HepG2 (cell line): ENCODE results near the gene CYB5A. TPM values are rescaled to one million over a fixed set of nuclear protein-coding genes. Genes with fewer than 3 reads are reported as not detected.

ENCODE experiments used
- CCAR2 ChIP-seq: fragments of 200-400 bp; formaldehyde crosslinking; optimal IDR thresholded peaks from 2 replicates; pipeline ENCODE3; 2018; ENCODE audit warnings: low read depth, mild to moderate bottlenecking, low read length, moderate library complexity
- HDAC6 ChIP-seq: fragments of 200-600 bp; sonication (generic); IDR thresholded peaks from 2 replicates; pipeline ENCODE4 v1.7.0; 2017; ENCODE audit warnings: mild to moderate bottlenecking, antibody characterized with exemption, low read length, low read depth
- NCOR1 ChIP-seq: fragments of 200-600 bp; sonication (generic); IDR thresholded peaks from 2 replicates; pipeline ENCODE4 v1.7.0; 2017; ENCODE audit warnings: antibody characterized with exemption, low read length, borderline replicate concordance
- PPARG ChIP-seq: conservative IDR thresholded peaks from 2 replicates; pipeline ENCODE4 v1.6.1; 2016; ENCODE audit warnings: missing biosample characterization, missing genetic modification reagents
- ZNF446 ChIP-seq: sonication (generic); formaldehyde crosslinking; IDR thresholded peaks from 2 replicates; pipeline ENCODE4 v1.5.0; 2020; ENCODE audit warnings: mild to moderate bottlenecking, missing genetic modification reagents
- ZNF484 ChIP-seq: sonication (generic); formaldehyde crosslinking; IDR thresholded peaks from 2 replicates; pipeline ENCODE4 v1.5.1; 2020; ENCODE audit warnings: mild to moderate bottlenecking, low read depth, missing genetic modification reagents, borderline replicate concordance
- ZSCAN31 ChIP-seq: sonication (generic); formaldehyde crosslinking; IDR thresholded peaks from 2 replicates; pipeline ENCODE4 v1.5.0; 2020; ENCODE audit warnings: low read depth, mild to moderate bottlenecking, missing genetic modification reagents
- ZZZ3 ChIP-seq: sonication (generic); formaldehyde crosslinking; IDR thresholded peaks from 2 replicates; pipeline ENCODE4 v1.4.0; 2020; ENCODE audit warnings: missing genetic modification reagents, mild to moderate bottlenecking, borderline replicate concordance
- polyA plus RNA-seq, 8 experiments: library from polyadenylated mRNA; depleted of rRNA in 3 of 8; stranded (reverse) in 7 of 8; unstranded in 1 of 8; fragments of >200 nt; fragmentation: Illumina TruSeq in 4 of 8; extraction: Trizol in 4 of 8; gene quantifications; 2 replicates each; pipeline versions ENCODE4 v1.2.1 to v1.2.3, GENCODE V29; 2011 to 2016; ENCODE audit warnings: low read depth in 4 of 8, missing spikeins in 1 of 8, mixed read lengths in 1 of 8; ENCODE audit not compliant: insufficient read depth in 1 of 8
- total RNA-seq, 5 experiments: library from RNA; depleted of rRNA; stranded (reverse); fragments of >200 nt; fragmentation: Illumina TruSeq; extraction: Trizol; gene quantifications; 2 replicates each; pipeline ENCODE4 v1.2.3, GENCODE V29; 2016; ENCODE audit warnings: low read depth in 1 of 5
- TF ChIP-seq, protein P1 (sequence below): sonication (generic); formaldehyde crosslinking; IDR thresholded peaks from 2 replicates; pipeline ENCODE4 v1.5.0; 2020; ENCODE audit warnings: missing genetic modification reagents, mild to moderate bottlenecking, borderline replicate concordance
- TF ChIP-seq, protein P2 (sequence below): sonication (generic); formaldehyde crosslinking; IDR thresholded peaks from 2 replicates; pipeline ENCODE4 v1.5.0; 2020; ENCODE audit warnings: mild to moderate bottlenecking, missing genetic modification reagents, borderline replicate concordance
- TF ChIP-seq, protein P3 (sequence below): sonication (generic); formaldehyde crosslinking; IDR thresholded peaks from 2 replicates; pipeline ENCODE4 v1.8.1; 2023; ENCODE audit warnings: mild to moderate bottlenecking, inconsistent platforms, moderate library complexity, missing genetic modification reagents, borderline replicate concordance
- TF ChIP-seq, protein P4 (sequence below): sonication (generic); formaldehyde crosslinking; IDR thresholded peaks from 2 replicates; pipeline ENCODE4 v1.4.0; 2020; ENCODE audit warnings: mild to moderate bottlenecking, missing genetic modification reagents
- TF ChIP-seq, protein P5 (sequence below): IDR thresholded peaks from 2 replicates; pipeline ENCODE4 v1.6.1; 2016

The CYB5A gene
- total and polyA plus RNA-seq, 2 of the 13 experiments (the other 11 are each of a cell fraction or from before 2014, with no cell fraction given): 215 to 356 TPM

DNA sequence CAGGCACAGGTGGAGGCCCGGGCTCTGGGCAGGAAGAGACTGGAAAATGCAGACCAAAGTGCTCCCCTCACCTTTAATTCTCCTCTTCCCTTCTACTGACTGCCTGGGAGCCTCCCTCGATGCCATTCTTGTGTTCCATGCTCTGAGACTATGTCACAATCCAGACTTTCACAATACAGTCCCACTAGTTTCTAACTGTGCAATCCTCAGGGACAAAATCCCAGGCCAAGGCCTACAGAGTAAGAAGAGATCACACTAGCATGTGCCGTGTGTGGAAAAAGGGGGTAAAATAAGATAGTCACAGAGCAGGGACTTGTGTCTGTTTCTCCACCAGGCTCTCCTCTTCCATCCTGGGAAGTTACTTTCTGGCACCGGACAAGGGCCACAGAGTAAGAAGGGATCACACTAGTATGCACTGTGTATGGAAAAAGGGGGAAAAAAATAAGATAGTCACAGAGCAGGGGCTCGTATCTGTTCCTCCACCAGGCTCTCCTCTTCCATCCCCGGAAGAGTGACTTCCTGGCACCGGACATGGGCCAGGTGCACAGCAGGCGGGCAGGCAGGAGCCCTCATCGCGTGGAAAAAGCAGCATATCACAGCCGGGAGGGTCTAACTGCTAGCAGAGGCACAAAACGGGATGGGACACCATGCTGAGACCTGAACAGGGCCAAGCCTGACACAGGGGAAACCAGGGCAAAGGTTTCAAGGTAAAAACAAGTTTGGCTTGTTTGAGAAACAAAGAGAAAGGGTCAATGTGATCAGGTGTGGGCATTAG, 9.6 kb downstream of the CYB5A start (continued):
- TF ChIP-seq, protein P1, sequence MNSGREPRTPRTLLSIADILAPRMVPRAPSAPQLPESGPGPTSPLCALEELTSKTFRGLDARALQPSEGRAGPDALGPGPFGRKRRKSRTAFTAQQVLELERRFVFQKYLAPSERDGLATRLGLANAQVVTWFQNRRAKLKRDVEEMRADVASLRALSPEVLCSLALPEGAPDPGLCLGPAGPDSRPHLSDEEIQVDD (CRISPR knock-in tag): no peak
- no peak for TF ChIP-seq ZNF484
- TF ChIP-seq, protein P2, sequence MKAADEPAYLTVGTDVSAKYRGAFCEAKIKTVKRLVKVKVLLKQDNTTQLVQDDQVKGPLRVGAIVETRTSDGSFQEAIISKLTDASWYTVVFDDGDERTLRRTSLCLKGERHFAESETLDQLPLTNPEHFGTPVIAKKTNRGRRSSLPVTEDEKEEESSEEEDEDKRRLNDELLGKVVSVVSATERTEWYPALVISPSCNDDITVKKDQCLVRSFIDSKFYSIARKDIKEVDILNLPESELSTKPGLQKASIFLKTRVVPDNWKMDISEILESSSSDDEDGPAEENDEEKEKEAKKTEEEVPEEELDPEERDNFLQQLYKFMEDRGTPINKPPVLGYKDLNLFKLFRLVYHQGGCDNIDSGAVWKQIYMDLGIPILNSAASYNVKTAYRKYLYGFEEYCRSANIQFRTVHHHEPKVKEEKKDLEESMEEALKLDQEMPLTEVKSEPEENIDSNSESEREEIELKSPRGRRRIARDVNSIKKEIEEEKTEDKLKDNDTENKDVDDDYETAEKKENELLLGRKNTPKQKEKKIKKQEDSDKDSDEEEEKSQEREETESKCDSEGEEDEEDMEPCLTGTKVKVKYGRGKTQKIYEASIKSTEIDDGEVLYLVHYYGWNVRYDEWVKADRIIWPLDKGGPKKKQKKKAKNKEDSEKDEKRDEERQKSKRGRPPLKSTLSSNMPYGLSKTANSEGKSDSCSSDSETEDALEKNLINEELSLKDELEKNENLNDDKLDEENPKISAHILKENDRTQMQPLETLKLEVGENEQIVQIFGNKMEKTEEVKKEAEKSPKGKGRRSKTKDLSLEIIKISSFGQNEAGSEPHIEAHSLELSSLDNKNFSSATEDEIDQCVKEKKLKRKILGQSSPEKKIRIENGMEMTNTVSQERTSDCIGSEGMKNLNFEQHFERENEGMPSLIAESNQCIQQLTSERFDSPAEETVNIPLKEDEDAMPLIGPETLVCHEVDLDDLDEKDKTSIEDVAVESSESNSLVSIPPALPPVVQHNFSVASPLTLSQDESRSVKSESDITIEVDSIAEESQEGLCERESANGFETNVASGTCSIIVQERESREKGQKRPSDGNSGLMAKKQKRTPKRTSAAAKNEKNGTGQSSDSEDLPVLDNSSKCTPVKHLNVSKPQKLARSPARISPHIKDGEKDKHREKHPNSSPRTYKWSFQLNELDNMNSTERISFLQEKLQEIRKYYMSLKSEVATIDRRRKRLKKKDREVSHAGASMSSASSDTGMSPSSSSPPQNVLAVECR (CRISPR knock-in tag): no peak
- no peak for TF ChIP-seq HDAC6
- no peak for TF ChIP-seq ZZZ3 (CRISPR knock-in tag)
- TF ChIP-seq ZSCAN31 (CRISPR knock-in tag): no peak
- no peak for TF ChIP-seq CCAR2
- TF ChIP-seq, protein P3, sequence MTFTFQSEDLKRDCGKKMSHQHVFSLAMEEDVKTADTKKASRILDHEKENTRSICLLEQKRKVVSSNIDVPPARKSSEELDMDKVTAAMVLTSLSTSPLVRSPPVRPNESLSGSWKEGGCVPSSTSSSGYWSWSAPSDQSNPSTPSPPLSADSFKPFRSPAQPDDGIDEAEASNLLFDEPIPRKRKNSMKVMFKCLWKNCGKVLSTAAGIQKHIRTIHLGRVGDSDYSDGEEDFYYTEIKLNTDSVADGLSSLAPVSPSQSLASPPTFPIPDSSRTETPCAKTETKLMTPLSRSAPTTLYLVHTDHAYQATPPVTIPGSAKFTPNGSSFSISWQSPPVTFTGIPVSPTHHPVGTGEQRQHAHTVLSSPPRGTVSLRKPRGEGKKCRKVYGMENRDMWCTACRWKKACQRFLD: no peak
- no peak for TF ChIP-seq ZNF446 (CRISPR knock-in tag)
- TF ChIP-seq, protein P4, sequence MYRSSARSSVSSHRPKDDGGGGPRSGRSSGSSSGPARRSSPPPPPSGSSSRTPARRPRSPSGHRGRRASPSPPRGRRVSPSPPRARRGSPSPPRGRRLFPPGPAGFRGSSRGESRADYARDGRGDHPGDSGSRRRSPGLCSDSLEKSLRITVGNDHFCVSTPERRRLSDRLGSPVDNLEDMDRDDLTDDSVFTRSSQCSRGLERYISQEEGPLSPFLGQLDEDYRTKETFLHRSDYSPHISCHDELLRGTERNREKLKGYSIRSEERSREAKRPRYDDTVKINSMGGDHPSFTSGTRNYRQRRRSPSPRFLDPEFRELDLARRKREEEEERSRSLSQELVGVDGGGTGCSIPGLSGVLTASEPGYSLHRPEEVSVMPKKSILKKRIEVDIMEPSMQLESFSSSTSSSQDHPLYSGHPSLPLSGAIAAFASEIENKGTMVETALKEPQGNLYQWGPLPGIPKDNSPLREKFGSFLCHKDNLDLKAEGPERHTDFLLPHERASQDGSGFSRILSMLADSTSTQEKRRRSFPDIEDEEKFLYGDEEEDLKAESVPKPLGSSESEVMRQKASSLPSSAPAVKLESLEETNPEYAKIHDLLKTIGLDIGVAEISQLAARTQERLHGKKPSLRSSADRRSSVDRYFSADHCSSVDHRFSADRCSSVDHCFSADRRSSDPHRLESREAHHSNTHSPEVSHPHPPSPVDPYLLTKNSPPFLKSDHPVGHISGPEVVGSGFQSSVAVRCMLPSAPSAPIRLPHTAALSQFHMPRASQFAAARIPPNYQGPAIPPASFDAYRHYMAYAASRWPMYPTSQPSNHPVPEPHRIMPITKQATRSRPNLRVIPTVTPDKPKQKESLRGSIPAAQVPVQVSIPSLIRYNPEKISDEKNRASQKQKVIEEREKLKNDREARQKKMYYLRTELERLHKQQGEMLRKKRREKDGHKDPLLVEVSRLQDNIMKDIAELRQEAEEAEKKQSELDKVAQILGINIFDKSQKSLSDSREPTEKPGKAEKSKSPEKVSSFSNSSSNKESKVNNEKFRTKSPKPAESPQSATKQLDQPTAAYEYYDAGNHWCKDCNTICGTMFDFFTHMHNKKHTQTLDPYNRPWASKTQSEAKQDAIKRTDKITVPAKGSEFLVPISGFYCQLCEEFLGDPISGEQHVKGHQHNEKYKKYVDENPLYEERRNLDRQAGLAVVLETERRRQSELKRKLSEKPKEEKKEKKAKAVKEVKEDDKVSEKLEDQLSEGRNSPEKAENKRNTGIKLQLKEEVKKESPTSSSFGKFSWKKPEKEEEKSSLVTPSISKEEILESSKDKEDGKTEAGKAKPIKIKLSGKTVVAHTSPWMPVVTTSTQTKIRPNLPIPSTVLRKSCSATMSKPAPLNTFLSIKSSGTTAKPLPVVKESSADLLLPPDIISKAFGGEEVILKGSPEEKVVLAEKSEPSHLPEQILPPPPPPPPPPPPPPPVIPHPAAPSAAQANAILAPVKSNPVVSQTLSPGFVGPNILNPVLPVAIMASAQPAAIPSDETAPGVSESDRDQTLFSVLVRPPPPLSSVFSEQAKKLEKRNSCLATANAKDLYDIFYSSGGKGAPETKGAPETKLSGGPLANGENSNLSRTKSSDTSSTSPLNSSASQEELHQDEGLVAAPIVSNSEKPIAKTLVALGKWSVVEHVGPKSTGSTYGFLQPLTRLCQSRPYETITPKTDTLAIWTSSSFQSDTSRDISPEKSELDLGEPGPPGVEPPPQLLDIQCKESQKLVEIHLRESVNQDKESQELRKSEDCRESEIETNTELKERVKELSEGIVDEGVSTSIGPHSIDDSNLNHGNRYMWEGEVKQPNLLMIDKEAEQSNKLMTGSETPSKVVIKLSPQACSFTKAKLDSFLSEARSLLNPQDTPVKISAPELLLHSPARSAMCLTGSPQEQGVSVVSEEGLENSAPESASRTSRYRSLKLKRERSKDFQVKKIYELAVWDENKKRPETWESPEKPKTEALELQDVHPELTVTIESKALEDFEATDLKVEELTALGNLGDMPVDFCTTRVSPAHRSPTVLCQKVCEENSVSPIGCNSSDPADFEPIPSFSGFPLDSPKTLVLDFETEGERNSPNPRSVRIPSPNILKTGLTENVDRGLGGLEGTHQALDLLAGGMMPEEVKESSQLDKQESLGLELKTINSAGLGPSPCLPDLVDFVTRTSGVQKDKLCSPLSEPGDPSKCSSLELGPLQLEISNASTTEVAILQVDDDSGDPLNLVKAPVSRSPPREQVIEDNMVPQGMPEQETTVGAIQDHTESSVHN (CRISPR knock-in tag): 0 out of 2 replicates have a peak, but pooled peaks have one; percentile 15
- TF ChIP-seq, protein P5, sequence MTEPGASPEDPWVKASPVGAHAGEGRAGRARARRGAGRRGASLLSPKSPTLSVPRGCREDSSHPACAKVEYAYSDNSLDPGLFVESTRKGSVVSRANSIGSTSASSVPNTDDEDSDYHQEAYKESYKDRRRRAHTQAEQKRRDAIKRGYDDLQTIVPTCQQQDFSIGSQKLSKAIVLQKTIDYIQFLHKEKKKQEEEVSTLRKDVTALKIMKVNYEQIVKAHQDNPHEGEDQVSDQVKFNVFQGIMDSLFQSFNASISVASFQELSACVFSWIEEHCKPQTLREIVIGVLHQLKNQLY: 0 out of 2 replicates have a peak, but pooled peaks have one; percentile 10
- TF ChIP-seq NCOR1: no peak
- peak; percentile 94 for TF ChIP-seq PPARG
